GM23248 (cell line): ENCODE results near the gene H3-3A.

Experiments
- EZH2 ChIP-seq: fragments of 200-600 bp; sonication (generic); IDR thresholded peaks from 2 replicates; pipeline ENCODE4 v1.6.1; 2018; ENCODE audit warnings: antibody characterized with exemption, mild to moderate bottlenecking; ENCODE audit not compliant: insufficient read depth, poor library complexity, severe bottlenecking
- EZH2phosphoT487 ChIP-seq: fragments of 200-600 bp; sonication (generic); IDR thresholded peaks from 2 replicates; pipeline ENCODE4 v1.6.1; 2018; ENCODE audit warnings: antibody characterized with exemption, moderate library complexity, mild to moderate bottlenecking, low read depth; ENCODE audit not compliant: insufficient read depth

DNA sequence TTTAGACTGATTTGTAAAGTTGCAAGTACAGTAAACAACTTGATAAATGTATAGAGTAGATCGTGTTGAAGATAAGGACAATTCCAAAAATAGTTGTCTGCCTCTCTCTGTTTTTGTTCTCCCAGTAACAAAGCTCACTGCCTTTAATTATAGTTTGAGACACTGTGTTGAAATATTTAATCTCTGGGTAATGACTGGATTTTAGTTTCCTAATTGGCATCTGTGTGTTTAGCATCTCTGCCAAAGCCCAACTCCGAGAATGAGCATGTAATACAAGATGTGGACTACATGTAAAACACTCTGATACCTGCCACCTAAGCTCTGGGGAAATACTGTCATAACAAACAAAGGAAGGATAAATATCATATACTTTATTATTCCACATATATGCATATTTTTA is 35.7 kb upstream of the H3-3A start:
- TF ChIP-seq EZH2 (no peak), EZH2phosphoT487 (no peak)
